Kidney epithelial cell (primary cell): ENCODE results near the gene PIEZO1. TPM values are rescaled to one million over a fixed set of nuclear protein-coding genes. Genes with fewer than 3 reads are reported as not detected.

ENCODE experiments used
- DNase-seq: peaks from one replicate; pipeline ENCODE4 v3.0.0-alpha.2; 2010; ENCODE audit warnings: low read depth
- H3K27me3 ChIP-seq: 2 replicates; pipeline ENCODE4 v1.6.0; 2011; ENCODE audit warnings: low read length; ENCODE audit not compliant: control insufficient read depth, insufficient read depth
- H3K36me3 ChIP-seq: 2 replicates; pipeline ENCODE4 v1.5.1; 2011; ENCODE audit warnings: low read length; ENCODE audit not compliant: control insufficient read depth, insufficient read depth
- H3K4me3 ChIP-seq: 2 replicates; pipeline ENCODE4 v1.5.1; 2011; ENCODE audit warnings: low read depth, mild to moderate bottlenecking, control low read depth, low read length
- total RNA-seq: library from RNA; depleted of rRNA; stranded (reverse); fragments of >200 nt; gene quantifications from 2 replicates; pipeline ENCODE4 v1.2.3, GENCODE V29; 2015
- TF ChIP-seq, protein P1 (sequence below): IDR thresholded peaks from 2 replicates; pipeline ENCODE4 v1.5.1; 2011; ENCODE audit warnings: mild to moderate bottlenecking, moderate library complexity, low read length, control low read depth, inconsistent platforms; ENCODE audit not compliant: insufficient read depth, poor library complexity, severe bottlenecking

Gene PIEZO1
- total RNA-seq, 1 donor from 2014 or later: 309 TPM

DNA sequence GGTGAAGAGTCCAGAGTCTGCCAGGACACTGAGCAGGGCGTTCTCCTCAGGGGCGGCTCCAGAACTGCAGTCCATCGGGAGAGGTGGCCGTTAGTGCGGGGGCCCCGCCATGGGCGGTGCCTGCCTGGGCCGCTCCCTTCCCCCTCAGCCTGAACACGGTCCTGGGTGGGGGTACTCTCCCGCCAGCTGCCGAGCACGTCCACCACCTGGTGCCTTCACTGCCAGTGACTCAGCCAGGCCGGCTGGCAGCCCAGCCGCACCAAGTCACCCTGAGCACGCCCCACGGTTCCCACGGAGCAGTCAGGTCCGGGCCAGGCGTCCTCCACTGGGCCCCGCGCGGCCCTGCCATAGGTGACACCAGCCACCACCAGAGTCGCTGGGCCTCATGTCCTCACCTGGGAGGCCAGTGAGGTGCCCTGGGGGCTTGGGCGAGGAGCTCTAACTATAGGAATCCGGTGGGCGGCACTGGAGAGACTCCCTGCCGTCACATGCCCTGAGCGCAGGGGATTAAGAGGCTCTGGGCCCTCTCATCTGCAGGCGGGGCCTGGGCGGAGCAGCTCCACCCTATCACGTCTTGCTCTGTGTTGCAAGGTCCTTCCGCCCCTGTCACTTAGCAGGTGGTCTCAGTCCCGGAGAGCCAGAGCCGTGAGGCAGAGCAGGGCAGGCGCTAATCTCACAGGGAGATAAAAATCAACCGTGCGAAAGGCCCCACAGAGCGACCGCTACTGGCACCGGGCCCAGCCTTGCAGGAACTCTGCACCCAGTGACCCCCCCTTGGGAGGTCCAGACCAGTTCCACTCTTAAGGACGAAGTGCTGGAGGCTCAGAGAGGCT lies 14.3 kb downstream of the PIEZO1 start:
- H3K36me3 ChIP-seq: no peaks in the 10 kb centered on the region
- TF ChIP-seq, protein P1, sequence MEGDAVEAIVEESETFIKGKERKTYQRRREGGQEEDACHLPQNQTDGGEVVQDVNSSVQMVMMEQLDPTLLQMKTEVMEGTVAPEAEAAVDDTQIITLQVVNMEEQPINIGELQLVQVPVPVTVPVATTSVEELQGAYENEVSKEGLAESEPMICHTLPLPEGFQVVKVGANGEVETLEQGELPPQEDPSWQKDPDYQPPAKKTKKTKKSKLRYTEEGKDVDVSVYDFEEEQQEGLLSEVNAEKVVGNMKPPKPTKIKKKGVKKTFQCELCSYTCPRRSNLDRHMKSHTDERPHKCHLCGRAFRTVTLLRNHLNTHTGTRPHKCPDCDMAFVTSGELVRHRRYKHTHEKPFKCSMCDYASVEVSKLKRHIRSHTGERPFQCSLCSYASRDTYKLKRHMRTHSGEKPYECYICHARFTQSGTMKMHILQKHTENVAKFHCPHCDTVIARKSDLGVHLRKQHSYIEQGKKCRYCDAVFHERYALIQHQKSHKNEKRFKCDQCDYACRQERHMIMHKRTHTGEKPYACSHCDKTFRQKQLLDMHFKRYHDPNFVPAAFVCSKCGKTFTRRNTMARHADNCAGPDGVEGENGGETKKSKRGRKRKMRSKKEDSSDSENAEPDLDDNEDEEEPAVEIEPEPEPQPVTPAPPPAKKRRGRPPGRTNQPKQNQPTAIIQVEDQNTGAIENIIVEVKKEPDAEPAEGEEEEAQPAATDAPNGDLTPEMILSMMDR: peak; percentile 4
- H3K27me3 ChIP-seq: no peaks in the 10 kb centered on the region
- H3K4me3 ChIP-seq: peak overlapping the region; percentile 12
- peak; percentile 86 for DNase-seq

DNA sequence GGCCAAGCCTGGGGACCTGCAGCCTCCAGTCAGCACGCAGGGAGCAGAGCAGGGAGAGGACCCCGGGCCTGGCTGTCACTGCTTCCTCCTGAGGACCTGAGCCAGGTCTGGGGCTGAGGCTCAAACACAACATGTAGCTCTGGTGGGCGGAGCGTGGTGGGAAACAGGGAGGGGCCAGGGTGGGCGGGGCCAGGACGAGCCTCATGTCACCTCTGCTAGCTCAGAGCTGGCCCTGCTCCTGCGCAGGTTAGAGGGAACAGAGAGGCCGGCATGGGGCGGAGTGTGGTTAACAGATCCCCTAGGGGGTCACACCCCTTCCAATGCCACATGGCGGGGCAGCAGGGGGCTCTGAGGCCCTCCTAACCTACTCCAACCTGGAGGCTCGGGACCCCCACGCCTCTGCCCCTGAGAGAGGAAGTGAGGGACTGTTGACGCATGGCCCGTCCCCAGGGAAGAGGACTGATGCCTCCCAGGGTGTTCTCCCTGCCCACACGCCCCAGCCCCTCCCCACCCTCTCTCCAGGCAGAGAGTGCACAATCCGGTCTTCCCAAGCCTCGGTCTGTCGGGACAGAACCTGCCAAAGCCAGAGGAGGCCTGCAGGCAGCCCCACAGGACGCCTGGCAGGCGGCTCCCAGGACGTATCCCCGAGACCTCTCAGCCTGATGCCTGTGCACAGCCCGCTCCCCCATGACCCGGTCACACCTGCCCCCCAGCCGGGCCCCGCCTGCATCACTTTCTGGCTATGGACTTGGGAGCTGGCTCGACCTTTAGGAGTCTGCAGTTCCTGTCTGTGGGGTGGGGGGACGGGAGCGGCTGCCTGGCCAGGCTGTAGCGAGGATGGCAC lies 15.2 kb downstream of the PIEZO1 start:
- DNase-seq: no peak
- H3K4me3 ChIP-seq: peak overlapping the region; percentile 12
- no peaks in the 10 kb centered on the region for H3K36me3 ChIP-seq
- TF ChIP-seq, protein P1: no peak
- no peaks in the 10 kb centered on the region for H3K27me3 ChIP-seq

DNA sequence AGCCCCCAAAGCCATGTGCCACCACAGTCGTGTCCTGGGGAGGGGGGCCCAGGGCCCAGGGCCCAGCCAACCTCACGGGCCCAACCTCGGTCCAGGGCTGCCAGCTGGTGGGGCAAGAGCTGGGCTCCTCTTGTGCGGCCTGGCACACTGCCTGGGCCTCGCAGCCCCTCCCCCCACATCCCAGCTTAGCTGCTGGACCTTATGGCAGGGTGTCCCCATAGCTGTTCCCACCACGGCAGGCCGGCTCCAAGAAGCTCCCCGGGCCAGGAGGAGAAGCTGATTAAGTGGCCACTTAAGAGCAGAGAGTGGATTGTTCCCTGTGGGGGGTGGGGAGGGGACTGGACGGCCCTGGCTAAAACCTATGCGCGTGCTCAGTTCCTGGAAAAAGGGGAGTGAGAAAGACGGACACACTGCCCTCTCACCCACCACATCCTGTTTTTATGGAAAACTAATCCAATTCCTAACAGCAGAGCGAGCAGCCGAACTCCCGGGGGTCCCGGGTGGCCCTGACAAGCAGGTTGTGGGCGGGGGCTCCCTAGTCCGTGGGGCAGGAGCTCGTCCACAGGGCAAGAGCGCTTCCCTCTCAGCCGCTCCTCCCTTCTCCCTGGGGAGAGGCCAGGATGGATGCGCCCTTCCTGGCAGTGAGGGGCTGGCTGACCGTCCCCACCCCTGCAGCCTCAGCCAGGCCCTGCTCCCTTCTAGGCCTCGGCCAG lies 16.8 kb downstream of the PIEZO1 start:
- DNase-seq: no peak
- no peaks in the 10 kb centered on the region for H3K27me3 ChIP-seq
- H3K36me3 ChIP-seq: no peaks in the 10 kb centered on the region
- H3K4me3 ChIP-seq: no peak overlapping the region
- TF ChIP-seq, protein P1: no peak

DNA sequence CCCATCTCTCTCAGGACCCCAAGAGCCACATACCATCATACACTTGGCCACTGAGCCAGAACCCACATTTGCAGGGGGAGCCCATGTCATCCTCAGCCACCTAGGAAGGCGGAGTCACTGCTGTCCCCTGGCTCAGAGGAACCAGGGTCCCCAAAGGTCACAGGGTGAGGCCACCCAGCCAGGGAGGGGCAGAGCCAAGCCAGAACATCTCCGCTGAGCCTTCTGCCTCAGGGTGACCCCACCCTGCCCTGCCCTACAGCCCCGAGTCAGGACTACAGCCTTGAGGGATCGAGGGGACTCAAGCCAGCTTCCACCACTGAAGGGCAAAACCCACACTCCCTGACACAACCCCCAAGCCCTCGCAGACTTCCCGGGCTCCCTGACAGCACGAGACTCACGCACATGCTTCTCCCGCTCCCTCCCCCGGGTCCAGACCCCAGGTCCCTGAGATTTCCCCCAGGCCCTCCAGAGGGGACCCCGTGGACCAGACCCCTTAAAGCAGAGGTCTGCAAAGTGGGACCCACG lies 17.4 kb downstream of the PIEZO1 start:
- TF ChIP-seq, protein P1: no peak
- H3K4me3 ChIP-seq: no peak overlapping the region
- DNase-seq: no peak
- no peaks in the 10 kb centered on the region for H3K27me3 ChIP-seq
- H3K36me3 ChIP-seq: no peaks in the 10 kb centered on the region

DNA sequence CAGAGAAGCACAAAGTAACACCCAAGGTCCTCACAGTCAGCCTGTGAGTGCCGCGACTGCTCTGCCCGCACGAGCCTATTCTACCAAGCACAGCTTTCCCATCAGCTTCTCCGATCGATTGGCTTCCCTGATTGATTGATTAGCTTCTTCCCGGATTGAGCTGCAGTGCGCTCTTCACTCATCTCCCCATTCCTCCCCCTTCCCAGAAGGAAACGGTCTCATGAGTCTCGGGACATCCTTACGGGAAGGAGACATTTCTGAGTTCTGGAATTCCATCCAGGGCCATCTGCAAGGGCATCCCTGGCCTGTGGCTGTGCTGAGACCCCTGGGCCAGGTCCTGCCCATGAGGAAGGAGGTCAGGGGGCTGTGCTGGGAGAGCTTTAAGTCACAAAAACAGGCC lies 18.0 kb downstream of the PIEZO1 start:
- no peak for DNase-seq
- no peaks in the 10 kb centered on the region for H3K27me3 ChIP-seq
- H3K4me3 ChIP-seq: no peak overlapping the region
- no peaks in the 10 kb centered on the region for H3K36me3 ChIP-seq
- TF ChIP-seq, protein P1: no peak
